Measurements from ENCODE around the gene TCF15.

DNA sequence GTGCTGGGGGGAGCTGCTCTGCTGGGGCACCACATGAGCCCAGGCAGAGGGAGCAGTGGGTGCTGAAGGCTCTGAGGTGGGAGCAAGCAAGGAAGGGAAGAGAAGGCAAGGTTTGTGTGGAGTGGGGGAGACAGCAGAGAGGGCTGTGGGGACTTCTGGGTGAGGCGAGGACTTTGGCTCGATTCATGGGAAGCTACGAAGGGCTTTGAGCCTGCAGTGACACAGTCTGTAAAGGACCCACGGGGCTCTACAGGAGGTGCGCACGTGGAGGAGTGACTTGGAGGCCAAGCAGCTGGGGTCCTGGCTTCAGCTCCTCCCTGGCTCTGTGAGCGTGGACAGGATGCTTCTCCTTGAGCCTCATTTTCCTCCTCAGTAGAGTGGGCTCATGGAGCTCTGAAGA, 37.4 kb downstream of the TCF15 start:
- TF ChIP-seq POLR2A (IDR thresholded peaks at IDR 0.05; ENCODE audit: control extremely low read depth in 1 of 2, low read depth in 2 of 2, low read length in 2 of 2) (no peak), EP300 (IDR thresholded peaks at IDR 0.05; ENCODE audit: borderline replicate concordance in 1 of 2, low read depth in 2 of 2, low read length in 2 of 2) (no peak), BCL11A (IDR thresholded peaks at IDR 0.05; ENCODE audit: low read depth in 2 of 2, low read length in 2 of 2) (no peak), ZNF274 (IDR thresholded peaks at IDR 0.05; ENCODE audit: borderline replicate concordance, extremely low read depth, low read length) (no peak), TAF1 (IDR thresholded peaks at IDR 0.05; ENCODE audit: low read depth, low read length) (no peak)
- TF ChIP-seq, protein P1, sequence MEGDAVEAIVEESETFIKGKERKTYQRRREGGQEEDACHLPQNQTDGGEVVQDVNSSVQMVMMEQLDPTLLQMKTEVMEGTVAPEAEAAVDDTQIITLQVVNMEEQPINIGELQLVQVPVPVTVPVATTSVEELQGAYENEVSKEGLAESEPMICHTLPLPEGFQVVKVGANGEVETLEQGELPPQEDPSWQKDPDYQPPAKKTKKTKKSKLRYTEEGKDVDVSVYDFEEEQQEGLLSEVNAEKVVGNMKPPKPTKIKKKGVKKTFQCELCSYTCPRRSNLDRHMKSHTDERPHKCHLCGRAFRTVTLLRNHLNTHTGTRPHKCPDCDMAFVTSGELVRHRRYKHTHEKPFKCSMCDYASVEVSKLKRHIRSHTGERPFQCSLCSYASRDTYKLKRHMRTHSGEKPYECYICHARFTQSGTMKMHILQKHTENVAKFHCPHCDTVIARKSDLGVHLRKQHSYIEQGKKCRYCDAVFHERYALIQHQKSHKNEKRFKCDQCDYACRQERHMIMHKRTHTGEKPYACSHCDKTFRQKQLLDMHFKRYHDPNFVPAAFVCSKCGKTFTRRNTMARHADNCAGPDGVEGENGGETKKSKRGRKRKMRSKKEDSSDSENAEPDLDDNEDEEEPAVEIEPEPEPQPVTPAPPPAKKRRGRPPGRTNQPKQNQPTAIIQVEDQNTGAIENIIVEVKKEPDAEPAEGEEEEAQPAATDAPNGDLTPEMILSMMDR (IDR thresholded peaks at IDR 0.05; ENCODE audit: control extremely low read depth in 1 of 3, insufficient read depth in 1 of 3, low read depth in 1 of 3, low read length in 3 of 3), result no peak

Measured in H1 (cell line).